Activated CD4-positive, alpha-beta T cell treated with anti-CD3 and anti-CD28 coated beads, Interleukin-2, amount 50 U/mL, for 4 hours (primary cell): ENCODE results near the gene TPRN.

ENCODE experiments used
- DNase-seq, 2 experiments: peaks; one replicate each; pipeline ENCODE4 v3.0.0-alpha.2; 2020

TPRN gene

GRCh38 chr9:137236238-137236935, 35.8 kb upstream of the TPRN start:
- peak; percentile 89 to 91 for DNase-seq

GRCh38 chr9:137235424-137236237, 35.1 kb upstream of the TPRN start:
- no peak for DNase-seq

- DNase-seq = no peak
These were observed 34.4 kb upstream of the TPRN start for GRCh38 chr9:137234758-137235423.

- no peak for DNase-seq
These were observed 33.6 kb upstream of the TPRN start for GRCh38 chr9:137234055-137234697.

GRCh38 chr9:137233143-137233980, 32.8 kb upstream of the TPRN start:
- no peak for DNase-seq

GRCh38 chr9:137232510-137232909, 32.0 kb upstream of the TPRN start:
- no peak for DNase-seq

GRCh38 chr9:137232101-137232500, 31.6 kb upstream of the TPRN start:
- DNase-seq = no peak

GRCh38 chr9:137231372-137232039, 31.0 kb upstream of the TPRN start:
- DNase-seq = no peak

- DNase-seq = no peak
These were observed 30.3 kb upstream of the TPRN start, which contains the start of gene SLC34A3 for GRCh38 chr9:137230705-137231371. TSS of gene SLC34A3 (plus strand) at chr9:137230901. CDS start at chr9:137231703, 802 bp downstream.

GRCh38 chr9:137229903-137230704, 29.6 kb upstream of the TPRN start:
- no peak for DNase-seq

- DNase-seq = no peak
These were observed 28.7 kb upstream of the TPRN start for GRCh38 chr9:137228968-137229896.

- no peak for DNase-seq
These were observed 28.0 kb upstream of the TPRN start for GRCh38 chr9:137228506-137228967.

- DNase-seq = no peak
These were observed 27.4 kb upstream of the TPRN start for GRCh38 chr9:137227853-137228505.

GRCh38 chr9:137227054-137227852, 26.7 kb upstream of the TPRN start, which contains the start of gene RNF224:
TSS of gene RNF224 (plus strand) at chr9:137227502. CDS start at chr9:137228336, 834 bp downstream.
- peak; percentile 78 to 79 for DNase-seq

- no peak for DNase-seq
These were observed 26.0 kb upstream of the TPRN start for GRCh38 chr9:137226338-137227053.

GRCh38 chr9:137225699-137226331, 25.3 kb upstream of the TPRN start:
- no peak for DNase-seq
